H9 (cell line): ENCODE data around the gene SPTSSA. TPM values are rescaled to one million over a fixed set of nuclear protein-coding genes. Genes with fewer than 3 reads are reported as not detected.

Experiments used
- DNase-seq: peaks from one replicate; pipeline ENCODE4 v3.0.0-alpha.2; 2017
- H2AFZ ChIP-seq: one replicate; pipeline ENCODE4 v1.6.1; 2013; ENCODE audit warnings: mild to moderate bottlenecking, low read length, control low read depth, moderate library complexity
- H2AK5ac ChIP-seq: 2 replicates; pipeline ENCODE4 v1.6.1; 2013; ENCODE audit warnings: low read length, control low read depth, mixed read lengths; ENCODE audit not compliant: insufficient read length
- H2BK120ac ChIP-seq: one replicate; pipeline ENCODE4 v1.6.1; 2013; ENCODE audit warnings: low read depth, mild to moderate bottlenecking, low read length, control low read depth, inconsistent platforms; ENCODE audit not compliant: poor library complexity, severe bottlenecking
- H2BK12ac ChIP-seq: 2 replicates; pipeline ENCODE4 v1.6.1; 2013; ENCODE audit warnings: low read length, control low read depth, mixed read lengths, low read depth; ENCODE audit not compliant: insufficient read length
- H2BK15ac ChIP-seq: 2 replicates; pipeline ENCODE4 v1.6.1; 2013; ENCODE audit warnings: low read depth, low read length, control low read depth
- H2BK20ac ChIP-seq: one replicate; pipeline ENCODE4 v1.6.1; 2013; ENCODE audit warnings: low read depth, mild to moderate bottlenecking, low read length, control low read depth, inconsistent platforms; ENCODE audit not compliant: poor library complexity, severe bottlenecking
- H2BK5ac ChIP-seq: 2 replicates; pipeline ENCODE4 v1.6.1; 2013; ENCODE audit warnings: low read length, control low read depth, mixed read lengths; ENCODE audit not compliant: insufficient read length
- H3K14ac ChIP-seq: 2 replicates; pipeline ENCODE4 v1.6.1; 2013; ENCODE audit warnings: low read length, control low read depth; ENCODE audit not compliant: insufficient read depth
- H3K18ac ChIP-seq: 2 replicates; pipeline ENCODE4 v1.6.1; 2013; ENCODE audit warnings: low read depth, mild to moderate bottlenecking, mixed read lengths, low read length, control low read depth; ENCODE audit not compliant: insufficient read length
- H3K23ac ChIP-seq: 2 replicates; pipeline ENCODE4 v1.6.1; 2013; ENCODE audit warnings: low read length, control low read depth, mixed read lengths, low read depth; ENCODE audit not compliant: insufficient read length
- H3K23me2 ChIP-seq: 2 replicates; pipeline ENCODE4 v1.6.1; 2013; ENCODE audit warnings: low read depth, mild to moderate bottlenecking, mixed read lengths, low read length, control low read depth; ENCODE audit not compliant: insufficient read length, poor library complexity, severe bottlenecking
- H3K27ac ChIP-seq: 2 replicates; pipeline ENCODE4 v1.5.1; 2013; ENCODE audit warnings: low read length, control low read depth, mixed read lengths, low read depth; ENCODE audit not compliant: insufficient read length
- H3K27me3 ChIP-seq: 2 replicates; pipeline ENCODE4 v1.6.1; 2013; ENCODE audit warnings: low read length, control low read depth, inconsistent platforms; ENCODE audit not compliant: insufficient read depth
- H3K4ac ChIP-seq: 2 replicates; pipeline ENCODE4 v1.6.1; 2013; ENCODE audit warnings: low read depth, mild to moderate bottlenecking, control low read depth, inconsistent platforms, low read length, moderate library complexity
- H3K4me1 ChIP-seq: 2 replicates; pipeline ENCODE4 v1.6.1; 2013; ENCODE audit warnings: low read length, control low read depth, inconsistent platforms; ENCODE audit not compliant: insufficient read depth
- H3K4me2 ChIP-seq: 2 replicates; pipeline ENCODE4 v1.6.1; 2013; ENCODE audit warnings: low read length, control low read depth, mixed read lengths; ENCODE audit not compliant: insufficient read length, insufficient read depth
- H3K56ac ChIP-seq: 2 replicates; pipeline ENCODE4 v1.6.1; 2013; ENCODE audit warnings: low read depth, mild to moderate bottlenecking, mixed read lengths, low read length, control low read depth; ENCODE audit not compliant: insufficient read length
- H3K79me1 ChIP-seq: 2 replicates; pipeline ENCODE4 v1.6.1; 2013; ENCODE audit warnings: low read depth, mild to moderate bottlenecking, moderate library complexity, low read length, control low read depth, inconsistent platforms; ENCODE audit not compliant: insufficient read depth, poor library complexity, severe bottlenecking
- H3K79me2 ChIP-seq: 2 replicates; pipeline ENCODE4 v1.6.1; 2013; ENCODE audit warnings: low read length, control low read depth, inconsistent platforms; ENCODE audit not compliant: insufficient read depth
- H3K9ac ChIP-seq: 2 replicates; pipeline ENCODE4 v1.6.1; 2013; ENCODE audit warnings: low read length, control low read depth, mixed read lengths; ENCODE audit not compliant: insufficient read length; ENCODE audit errors: extremely low read depth
- H3K9me3 ChIP-seq: one replicate; pipeline ENCODE4 v1.6.1; 2013; ENCODE audit warnings: low read depth, low read length, inconsistent platforms; ENCODE audit not compliant: control insufficient read depth
- H3T11ph ChIP-seq: one replicate; pipeline ENCODE4 v1.6.1; 2013; ENCODE audit warnings: mild to moderate bottlenecking, low read length, control low read depth, inconsistent platforms
- H4K20me1 ChIP-seq: one replicate; pipeline ENCODE4 v1.6.1; 2013; ENCODE audit not compliant: control insufficient read depth, insufficient read length, insufficient read depth
- H4K5ac ChIP-seq: 2 replicates; pipeline ENCODE4 v1.6.1; 2013; ENCODE audit warnings: low read depth, mild to moderate bottlenecking, mixed read lengths, low read length, control low read depth; ENCODE audit not compliant: insufficient read length
- H4K8ac ChIP-seq: replicated peaks from 2 replicates; pipeline ENCODE4 v1.6.1; 2013; ENCODE audit warnings: low read length, control low read depth, mixed read lengths, low read depth; ENCODE audit not compliant: insufficient read length
- H4K91ac ChIP-seq: 2 replicates; pipeline ENCODE4 v1.6.1; 2013; ENCODE audit warnings: low read depth, mild to moderate bottlenecking, moderate library complexity, mixed read lengths, low read length, control low read depth; ENCODE audit not compliant: insufficient read length
- H3K27ac Mint-ChIP-seq, 3 experiments: 2 replicates in 2 of 3; 3 replicates in 1 of 3; pipeline ENCODE4 v1.8.0; 2020 to 2021; ENCODE audit warnings: mixed read lengths in 3 of 3, mild to moderate bottlenecking in 1 of 3, moderate library complexity in 1 of 3
- H3K27me3 Mint-ChIP-seq: 2 replicates; pipeline ENCODE4 v1.8.0; 2021; ENCODE audit warnings: low read depth, mild to moderate bottlenecking, moderate library complexity, mixed read lengths
- H3K36me3 Mint-ChIP-seq, 3 experiments: 2 replicates in 2 of 3; 3 replicates in 1 of 3; pipeline ENCODE4 v1.8.0; 2020 to 2021; ENCODE audit warnings: low read depth in 3 of 3, mixed read lengths in 3 of 3; ENCODE audit not compliant: insufficient read depth in 1 of 3
- H3K4me1 Mint-ChIP-seq, 2 experiments: 2 replicates each; pipeline ENCODE4 v1.8.0; 2020; ENCODE audit warnings: mixed read lengths in 2 of 2
- H3K4me3 Mint-ChIP-seq, 2 experiments: 2 replicates in 1 of 2; 3 replicates in 1 of 2; pipeline ENCODE4 v1.8.0; 2020 to 2021; ENCODE audit warnings: mild to moderate bottlenecking in 2 of 2, mixed read lengths in 2 of 2, moderate library complexity in 1 of 2
- H3K9me3 Mint-ChIP-seq, 2 experiments: 2 replicates in 1 of 2; 3 replicates in 1 of 2; pipeline ENCODE4 v1.8.0; 2020; ENCODE audit warnings: mild to moderate bottlenecking in 2 of 2, mixed read lengths in 2 of 2, moderate library complexity in 1 of 2
- CTCF ChIP-seq: fragments of 200-600 bp; sonication (generic); conservative IDR thresholded peaks from 3 replicates; pipeline ENCODE4 v1.8.0; 2021; ENCODE audit warnings: antibody characterized with exemption, mild to moderate bottlenecking
- WGBS: extraction: QIAGEN DNeasy Blood & Tissue Kit; methylation state at CpG from one replicate; pipeline ENCODE4 v1.1.7; 2013; ENCODE audit warnings: missing lambda C conversion rate, low lambda C conversion rate, mixed read lengths; ENCODE audit not compliant: insufficient read length; ENCODE audit errors: extremely low coverage; 5-methylcytosine and 5-hydroxymethylcytosine counted together
- total RNA-seq: library from RNA; stranded (reverse); gene quantifications from 2 replicates; pipeline ENCODE4 v1.2.1, GENCODE V29; 2021

Gene SPTSSA
- total RNA-seq, 1 experiment from 2014 or later = 23.3 TPM

DNA sequence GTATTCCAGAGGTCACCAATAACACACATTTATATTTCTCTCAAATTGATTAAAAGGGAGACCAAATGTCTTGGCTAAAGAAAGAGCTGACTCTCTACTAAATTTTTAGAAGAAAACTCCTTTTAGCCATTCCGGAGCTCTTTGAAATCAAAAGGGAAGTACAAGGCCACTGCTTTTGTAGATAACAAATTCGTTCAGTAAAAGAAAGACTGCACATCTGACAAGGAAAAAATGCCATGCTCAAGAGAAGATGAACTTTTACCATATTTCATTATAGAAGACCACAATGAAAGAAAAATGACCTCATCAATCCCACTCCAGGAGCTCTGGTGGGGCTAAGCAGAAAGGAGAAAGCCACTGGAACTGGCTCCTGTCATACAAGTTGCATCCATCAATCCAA, 57.6 kb downstream of the SPTSSA start:
- Histone ChIP-seq H4K5ac (no peak overlapping the region), H3K18ac (no peak overlapping the region), H4K8ac (no peak overlapping the region), H3K4ac (no peak overlapping the region), H3K23me2 (no peaks in the 10 kb centered on the region), H3K56ac (no peak overlapping the region), H4K91ac (no peak overlapping the region), H3K27ac (no peak overlapping the region), H3K4me1 (no peaks in the 10 kb centered on the region), H3K27me3 (no peaks in the 10 kb centered on the region), H2BK5ac (no peak overlapping the region), H3K14ac (no peak overlapping the region), H3K23ac (no peak overlapping the region), H2BK120ac (no peak overlapping the region), H2BK12ac (no peak overlapping the region), H2AFZ (no peak overlapping the region), H2BK15ac (no peak overlapping the region), H3T11ph (no peak overlapping the region), H3K4me2 (no peak overlapping the region), H2BK20ac (no peak overlapping the region), H2AK5ac (no peak overlapping the region), H3K9ac (no peak overlapping the region), H4K20me1 (no peaks in the 10 kb centered on the region), H3K9me3 (no peaks in the 10 kb centered on the region), H3K79me1 (no peaks in the 10 kb centered on the region), H3K79me2 (no peaks in the 10 kb centered on the region)
- Mint-ChIP-seq H3K27ac (no peak overlapping the region), H3K9me3 (no peaks in the 10 kb centered on the region), H3K4me3 (no peak overlapping the region), H3K27me3 (no peaks in the 10 kb centered on the region; the same call in 1 of the 2 replicates), H3K36me3 (no peaks in the 10 kb centered on the region; a peak in 1 of 7 replicates), H3K4me1 (no peaks in the 10 kb centered on the region)
- no peak for DNase-seq
- no peak for TF ChIP-seq CTCF
- no CpG with 5 or more reads among the region's 2 CpGs for WGBS
